Measurements from ENCODE around the gene IQCE. TPM values are rescaled to one million over a fixed set of nuclear protein-coding genes. Genes with fewer than 3 reads are reported as not detected.
A peak's percentile ranks its signal among the peaks of the same experiment; 100 is the strongest.
"Not testable (repeated sequence)": the region's sequence is repeated elsewhere in the genome, so short reads cannot be mapped to it uniquely, and the experiment has no call there.

Gene IQCE
- total and polyA plus RNA-seq, 11 donors: 5.0 to 14.1 (median 10.3) TPM

DNA sequence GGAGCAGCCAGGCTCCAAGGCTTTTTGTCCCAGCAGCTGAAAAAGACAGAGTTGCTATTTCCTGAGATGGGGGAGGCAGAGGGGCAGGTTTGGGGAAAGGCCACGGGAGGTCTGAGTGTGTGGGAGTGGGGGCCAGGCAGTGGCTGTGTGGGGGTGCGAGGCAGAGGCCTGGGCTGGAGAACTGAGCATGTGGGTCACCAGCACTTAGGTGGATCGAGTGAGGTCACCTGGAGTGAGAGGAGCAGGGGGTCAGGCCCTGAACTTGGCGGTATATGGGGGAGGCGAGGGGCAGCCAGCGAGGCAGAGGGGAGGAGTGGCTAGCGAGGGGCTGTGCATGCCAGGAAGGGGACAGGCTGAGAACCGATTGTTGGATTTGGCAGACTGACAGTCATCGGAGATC is 28.4 kb downstream of the IQCE start:
- Histone ChIP-seq H3K4me1 (no peaks in the 10 kb centered on the region), H3K4me3 (no peak overlapping the region), H3K27ac (no peak overlapping the region), H3K9me3 (no peaks in the 10 kb centered on the region), H3K27me3 (no peaks in the 10 kb centered on the region), H3K36me3 (peaks cover 0 to 63% (median 33%) of the 10 kb centered on the region in 9 donors)
- WGBS, 4 donors: 81 to 95% (median 85%) methylated on average over 9 of the region's 9 CpGs
- ATAC-seq (no peak), DNase-seq (peak in 1 of 5 donors; percentile 4)
- intact Hi-C loops (cut with DNase I): no loop called here
- TF ChIP-seq, protein P1, sequence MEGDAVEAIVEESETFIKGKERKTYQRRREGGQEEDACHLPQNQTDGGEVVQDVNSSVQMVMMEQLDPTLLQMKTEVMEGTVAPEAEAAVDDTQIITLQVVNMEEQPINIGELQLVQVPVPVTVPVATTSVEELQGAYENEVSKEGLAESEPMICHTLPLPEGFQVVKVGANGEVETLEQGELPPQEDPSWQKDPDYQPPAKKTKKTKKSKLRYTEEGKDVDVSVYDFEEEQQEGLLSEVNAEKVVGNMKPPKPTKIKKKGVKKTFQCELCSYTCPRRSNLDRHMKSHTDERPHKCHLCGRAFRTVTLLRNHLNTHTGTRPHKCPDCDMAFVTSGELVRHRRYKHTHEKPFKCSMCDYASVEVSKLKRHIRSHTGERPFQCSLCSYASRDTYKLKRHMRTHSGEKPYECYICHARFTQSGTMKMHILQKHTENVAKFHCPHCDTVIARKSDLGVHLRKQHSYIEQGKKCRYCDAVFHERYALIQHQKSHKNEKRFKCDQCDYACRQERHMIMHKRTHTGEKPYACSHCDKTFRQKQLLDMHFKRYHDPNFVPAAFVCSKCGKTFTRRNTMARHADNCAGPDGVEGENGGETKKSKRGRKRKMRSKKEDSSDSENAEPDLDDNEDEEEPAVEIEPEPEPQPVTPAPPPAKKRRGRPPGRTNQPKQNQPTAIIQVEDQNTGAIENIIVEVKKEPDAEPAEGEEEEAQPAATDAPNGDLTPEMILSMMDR (IDR thresholded peaks at IDR 0.05): no peak
- no peak for TF ChIP-seq POLR2A (IDR thresholded peaks at IDR 0.05)

DNA sequence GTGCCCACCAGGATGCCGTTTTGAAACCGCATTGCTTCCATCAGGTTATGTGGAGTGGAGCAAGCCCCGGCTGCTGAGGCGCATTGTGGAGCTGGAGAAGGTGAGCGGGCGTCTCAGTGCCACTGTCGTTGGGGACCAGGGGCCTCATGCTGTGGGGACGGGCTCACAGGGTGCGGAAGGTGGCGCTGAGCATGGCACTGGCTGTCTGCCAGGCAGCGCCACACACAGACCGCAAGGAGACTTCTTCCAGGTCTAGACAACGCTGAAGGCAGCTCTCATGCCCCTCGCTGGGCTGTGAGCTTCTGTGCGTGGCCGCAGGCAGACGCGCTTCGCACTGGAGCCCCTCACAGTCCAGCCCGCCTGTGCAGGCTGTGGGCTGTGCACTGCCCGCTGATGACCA is 29.0 kb downstream of the IQCE start:
- no peak for TF ChIP-seq POLR2A (IDR thresholded peaks at IDR 0.05)
- TF ChIP-seq, protein P1 (IDR thresholded peaks at IDR 0.05): no peak
- DNase-seq (no peak), ATAC-seq (no peak)
- Histone ChIP-seq H3K27ac (no peak overlapping the region), H3K27me3 (no peaks in the 10 kb centered on the region), H3K4me3 (no peak overlapping the region), H3K4me1 (no peaks in the 10 kb centered on the region), H3K36me3 (peaks cover 0 to 65% (median 39%) of the 10 kb centered on the region in 9 donors), H3K9me3 (no peaks in the 10 kb centered on the region)
- WGBS, 4 donors: 95 to 98% (median 97%) methylated on average over 17 to 21 of the region's 21 CpGs
- intact Hi-C loops (cut with DNase I): no loop called here

- H3K4me3 ChIP-seq: no peak overlapping the region
- 90 to 96% (median 92%) methylated on average over 16 of the region's 16 CpGs for WGBS, 4 donors
- H3K4me1 ChIP-seq: no peaks in the 10 kb centered on the region
- H3K27me3 ChIP-seq: no peaks in the 10 kb centered on the region
- peaks cover 0 to 78% (median 51%) of the 10 kb centered on the region in 9 donors for H3K36me3 ChIP-seq
- DNase-seq (no peak), ATAC-seq (no peak)
- no peak overlapping the region for H3K27ac ChIP-seq
- H3K9me3 ChIP-seq: no peaks in the 10 kb centered on the region
- intact Hi-C loops (cut with DNase I): no loop called here
- TF ChIP-seq POLR2A (IDR thresholded peaks at IDR 0.05): no peak
- TF ChIP-seq, protein P1 (IDR thresholded peaks at IDR 0.05): no peak
Observed at GRCh38 chr7:2589341-2589740, 30.6 kb downstream of the IQCE start.

DNA sequence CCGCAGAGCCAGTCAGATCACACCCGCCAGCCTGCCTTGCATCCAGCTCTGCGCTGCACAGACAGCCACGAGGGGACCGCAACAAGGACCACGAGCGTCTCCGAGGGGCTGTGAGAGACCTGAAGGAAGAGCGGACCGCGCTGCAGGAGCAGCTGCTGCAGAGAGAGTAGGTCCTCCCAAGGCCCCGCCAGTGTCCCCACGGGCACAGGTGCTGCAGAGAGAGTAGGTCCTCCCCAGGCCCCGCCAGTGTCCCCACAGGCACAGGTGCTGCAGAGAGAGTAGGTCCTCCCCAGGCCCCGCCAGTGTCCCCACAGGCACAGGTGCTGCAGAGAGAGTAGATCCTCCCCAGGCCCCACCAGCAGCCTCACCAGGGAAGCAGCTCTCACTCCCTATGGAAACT is 31.2 kb downstream of the IQCE start:
- peak in 1 of 4 donors; percentile 12 for ATAC-seq

DNA sequence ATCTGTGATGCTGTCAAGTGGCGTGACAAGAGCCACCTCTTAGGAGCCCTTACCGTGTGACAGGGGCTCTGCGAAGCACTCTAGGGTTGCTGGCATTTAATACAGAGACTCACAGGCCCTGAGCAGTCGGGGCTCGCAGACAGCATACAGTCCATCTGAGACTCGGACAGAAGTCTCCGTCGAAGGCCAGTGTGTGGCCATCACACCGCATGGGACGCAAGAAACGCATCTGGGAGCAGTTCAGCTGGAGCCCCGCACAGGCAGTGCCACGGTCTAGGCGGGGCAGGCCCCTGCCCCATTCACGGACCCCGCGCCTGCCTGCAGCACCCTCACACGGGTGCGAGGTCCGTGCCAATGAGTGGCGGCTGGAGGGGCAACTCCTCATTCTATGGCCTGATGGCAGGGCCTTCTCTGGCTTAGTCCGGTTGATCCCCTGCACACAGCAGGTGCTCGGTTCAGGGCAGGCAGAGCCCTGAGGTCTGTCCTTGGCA is 33.6 kb downstream of the IQCE start:
- H3K9me3 ChIP-seq: no peaks in the 10 kb centered on the region
- H3K27me3 ChIP-seq: no peaks in the 10 kb centered on the region
- H3K4me3 ChIP-seq: no peak overlapping the region
- TF ChIP-seq, protein P1 (IDR thresholded peaks at IDR 0.05): no peak
- TF ChIP-seq POLR2A (IDR thresholded peaks at IDR 0.05): no peak
- ATAC-seq: peak in 1 of 4 donors; percentile 14
- intact Hi-C loops (cut with DNase I): no loop called here
- no peaks in the 10 kb centered on the region for H3K4me1 ChIP-seq
- H3K27ac ChIP-seq: no peak overlapping the region
- WGBS, 4 donors: 95 to 100% (median 96%) methylated on average over 7 to 23 of the region's 23 CpGs
- peaks cover 0 to 80% (median 52%) of the 10 kb centered on the region in 9 donors for H3K36me3 ChIP-seq
- peak in 1 of 5 donors; percentile 57 for DNase-seq

More for the DNA sequence above, 31.2 kb downstream of the IQCE start:
- H3K4me1 ChIP-seq; H3K27ac ChIP-seq; H3K27me3 ChIP-seq; intact Hi-C loops (cut with DNase I); H3K9me3 ChIP-seq; H3K4me3 ChIP-seq: not testable (repeated sequence)
- peaks cover 0 to 79% (median 52%) of the 10 kb centered on the region in 9 donors for H3K36me3 ChIP-seq
- WGBS, 4 donors: 94 to 97% (median 96%) methylated on average over 14 to 15 of the region's 15 CpGs
- DNase-seq: peak in 1 of 5 donors; percentile 52
